GM20000 (cell line): ENCODE measurements around the gene LTBP1.
"Not testable (repeated sequence)": the region's sequence is repeated elsewhere in the genome, so short reads cannot be mapped to it uniquely, and the experiment has no call there.

Experiments used
- DNase-seq: peaks from one replicate; pipeline ENCODE4 v3.0.0; 2012; ENCODE audit warnings: low spot score
- CTCF ChIP-seq: IDR thresholded peaks from 2 replicates; pipeline ENCODE4 v1.5.1; 2012; ENCODE audit warnings: mild to moderate bottlenecking, control low read depth; ENCODE audit errors: extremely low read depth, missing control alignments

The LTBP1 gene

GRCh38 chr2:33365264-33365970, 418.7 kb downstream of the LTBP1 start:
- no peak for TF ChIP-seq CTCF
- no peak for DNase-seq

- TF ChIP-seq CTCF: no peak
- DNase-seq: no peak
These were observed 419.7 kb downstream of the LTBP1 start for GRCh38 chr2:33366473-33366872.

- not testable (repeated sequence) for DNase-seq
These were observed 421.8 kb downstream of the LTBP1 start for GRCh38 chr2:33368524-33368923.

- no peak for TF ChIP-seq CTCF
These were observed 422.4 kb downstream of the LTBP1 start for GRCh38 chr2:33369191-33369590.

GRCh38 chr2:33370636-33371265, 424.0 kb downstream of the LTBP1 start:
- no peak for DNase-seq
- no peak for TF ChIP-seq CTCF

More at GRCh38 chr2:33369191-33369590, 422.4 kb downstream of the LTBP1 start:
- no peak for DNase-seq

GRCh38 chr2:33371304-33372090, 424.7 kb downstream of the LTBP1 start:
- DNase-seq: no peak
- no peak for TF ChIP-seq CTCF

GRCh38 chr2:33372940-33373553, 426.3 kb downstream of the LTBP1 start:
- peak; percentile 61 for TF ChIP-seq CTCF
- DNase-seq: peak; percentile 57
